Keratinocyte (primary cell): ENCODE measurements around the gene UBL7. TPM values are rescaled to one million over a fixed set of nuclear protein-coding genes. Genes with fewer than 3 reads are reported as not detected.

Experiments used
- DNase-seq: peaks from one replicate; pipeline ENCODE4 v3.0.0-alpha.2; 2011; ENCODE audit warnings: low read depth, missing footprints, low spot score
- FAIRE-seq: peaks from 2 replicates; lab custom pipeline; 2011; peaks lifted over from hg19 to GRCh38; lab: Jason Lieb, UNC
- H2AFZ ChIP-seq: 2 replicates; pipeline ENCODE4 v1.6.0; 2012; ENCODE audit warnings: low read length, control low read depth, inconsistent platforms; ENCODE audit not compliant: control insufficient read depth
- H3K27ac ChIP-seq: 2 replicates; pipeline ENCODE4 v1.5.1; 2011; ENCODE audit warnings: low read length; ENCODE audit not compliant: control insufficient read depth, insufficient read depth
- H3K27me3 ChIP-seq: 3 replicates; pipeline ENCODE4 v1.6.0; 2011; ENCODE audit warnings: low read length; ENCODE audit not compliant: control insufficient read depth, insufficient read depth; ENCODE audit errors: extremely low read depth
- H3K36me3 ChIP-seq, 2 experiments: 2 replicates in 1 of 2; 3 replicates in 1 of 2; pipeline ENCODE4 v1.5.1; 2011; ENCODE audit warnings: low read length in 2 of 2, mild to moderate bottlenecking in 1 of 2; ENCODE audit not compliant: control insufficient read depth in 2 of 2, insufficient read depth in 2 of 2; ENCODE audit errors: extremely low read depth in 1 of 2
- H3K4me1 ChIP-seq: 3 replicates; pipeline ENCODE4 v1.5.1; 2011; ENCODE audit warnings: low read length; ENCODE audit not compliant: control insufficient read depth, insufficient read depth; ENCODE audit errors: extremely low read depth
- H3K4me2 ChIP-seq: 3 replicates; pipeline ENCODE4 v1.6.0; 2011; ENCODE audit warnings: low read depth, low read length; ENCODE audit not compliant: control insufficient read depth, insufficient read depth; ENCODE audit errors: extremely low read depth
- H3K4me3 ChIP-seq, 3 experiments: fragments of 200-600 bp in 1 of 3; sonication (generic) in 1 of 3; 2 replicates in 2 of 3; 3 replicates in 1 of 3; pipeline ENCODE4 v1.5.1; 2011 to 2016; ENCODE audit warnings: low read length in 3 of 3, mild to moderate bottlenecking in 3 of 3, control low read depth in 2 of 3, inconsistent platforms in 1 of 3, low read depth in 1 of 3, mixed read lengths in 1 of 3, mixed run types in 1 of 3, moderate library complexity in 1 of 3; ENCODE audit not compliant: control insufficient read depth in 2 of 3, insufficient read depth in 2 of 3; ENCODE audit errors: extremely low read depth in 1 of 3
- H3K79me2 ChIP-seq: 2 replicates; pipeline ENCODE4 v1.6.0; 2012; ENCODE audit warnings: low read length; ENCODE audit not compliant: control insufficient read depth, insufficient read depth
- H3K9ac ChIP-seq: 3 replicates; pipeline ENCODE4 v1.6.0; 2011; ENCODE audit warnings: low read length; ENCODE audit not compliant: control insufficient read depth, insufficient read depth; ENCODE audit errors: extremely low read depth
- H3K9me1 ChIP-seq: 3 replicates; pipeline ENCODE4 v1.6.0; 2011; ENCODE audit warnings: low read length; ENCODE audit not compliant: control insufficient read depth, insufficient read depth; ENCODE audit errors: extremely low read depth
- H3K9me3 ChIP-seq: 2 replicates; pipeline ENCODE4 v1.5.1; 2012; ENCODE audit warnings: low read depth, low read length; ENCODE audit not compliant: control insufficient read depth
- H4K20me1 ChIP-seq: 3 replicates; pipeline ENCODE4 v1.6.0; 2011; ENCODE audit warnings: low read length; ENCODE audit not compliant: control insufficient read depth, insufficient read depth; ENCODE audit errors: extremely low read depth
- CTCF ChIP-seq, 3 experiments: IDR thresholded peaks in 1 of 3; conservative IDR thresholded peaks in 1 of 3; optimal IDR thresholded peaks in 1 of 3; 2 replicates in 2 of 3; 3 replicates in 1 of 3; pipeline versions ENCODE3 to v1.5.1; 2011; ENCODE audit warnings: low read length in 3 of 3, mild to moderate bottlenecking in 3 of 3, moderate library complexity in 2 of 3, control low read depth in 1 of 3, inconsistent platforms in 1 of 3; ENCODE audit not compliant: insufficient read depth in 2 of 3; ENCODE audit errors: extremely low read depth in 1 of 3
- EZH2 ChIP-seq: IDR thresholded peaks from one replicate; pipeline ENCODE4 v1.6.1; 2012; ENCODE audit warnings: inconsistent platforms, mild to moderate bottlenecking, low read length, moderate library complexity
- dilution Hi-C: fragments of 300-500 bp; cut with MboI; formaldehyde crosslinking; loops from one replicate; pipeline ENCODE4 v1.7.0; 2020; ENCODE audit warnings: low sequenced_read_pairs; ENCODE audit not compliant: extremely low pct_ligation_motif_present
- polyA plus RNA-seq, 5 experiments: library from polyadenylated mRNA; depleted of rRNA in 3 of 5; stranded (reverse) in 3 of 5; stranded (forward) in 1 of 5; unstranded in 1 of 5; fragments of >200 nt; gene quantifications; 1 replicate in 1 of 5; 2 replicates in 3 of 5; 3 replicates in 1 of 5; pipeline versions ENCODE4 v1.2.1 to v1.2.3, GENCODE V29; 2011 to 2012; ENCODE audit warnings: missing spikeins in 2 of 5, low read depth in 1 of 5, low replicate concordance in 1 of 5

UBL7 gene
- polyA plus RNA-seq, 1 donor (not counting 4 experiments of a cell fraction or from before 2014, with no cell fraction given): 45.8 TPM

- peaks cover 8% of the 10 kb centered on the region for H3K9me1 ChIP-seq
- DNase-seq: no peak
- H3K79me2 ChIP-seq: peaks cover 94% of the 10 kb centered on the region
- no peak overlapping the region for H2AFZ ChIP-seq
- H3K9me3 ChIP-seq: no peaks in the 10 kb centered on the region
- H3K36me3 ChIP-seq: peaks cover 25 to 40% of the 10 kb centered on the region in 2 experiments
- no peaks in the 10 kb centered on the region for H3K27me3 ChIP-seq
- H3K4me2 ChIP-seq: no peak overlapping the region
- H3K27ac ChIP-seq: no peak overlapping the region
- dilution Hi-C loops: no loop called here
- no peak overlapping the region for H3K4me3 ChIP-seq
- TF ChIP-seq EZH2 (no peak), CTCF (optimal IDR thresholded peaks at IDR 0.05 in 1 of 3, IDR thresholded peaks at IDR 0.05 in 1 of 3, conservative IDR thresholded peaks at IDR 0.05 in 1 of 3; ENCODE audit: extremely low read depth in 1 of 3, insufficient read depth in 2 of 3, low read length in 3 of 3) (no peak)
- H3K9ac ChIP-seq: no peak overlapping the region
- H4K20me1 ChIP-seq: peaks cover 2% of the 10 kb centered on the region
- peaks cover 53% of the 10 kb centered on the region for H3K4me1 ChIP-seq
- FAIRE-seq: no peak
Observed at GRCh38 chr15:74420193-74420905, 40.6 kb downstream of the UBL7 start.

GRCh38 chr15:74419432-74419831 lies 41.5 kb downstream of the UBL7 start:
- Histone ChIP-seq H2AFZ (no peak overlapping the region), H4K20me1 (peaks cover 2% of the 10 kb centered on the region), H3K79me2 (peaks cover 87% of the 10 kb centered on the region), H3K9me1 (peaks cover 8% of the 10 kb centered on the region), H3K27me3 (no peaks in the 10 kb centered on the region), H3K27ac (no peak overlapping the region), H3K9ac (no peak overlapping the region), H3K4me1 (peaks cover 44% of the 10 kb centered on the region), H3K9me3 (no peaks in the 10 kb centered on the region), H3K4me2 (no peak overlapping the region), H3K4me3 (no peak overlapping the region), H3K36me3 (peaks cover 33 to 41% of the 10 kb centered on the region in 2 experiments)
- dilution Hi-C loops: no loop called here
- TF ChIP-seq CTCF (optimal IDR thresholded peaks at IDR 0.05 in 1 of 3, IDR thresholded peaks at IDR 0.05 in 1 of 3, conservative IDR thresholded peaks at IDR 0.05 in 1 of 3; ENCODE audit: extremely low read depth in 1 of 3, insufficient read depth in 2 of 3, low read length in 3 of 3) (no peak), EZH2 (no peak)
- DNase-seq (no peak), FAIRE-seq (no peak)
